Transverse colon (tissue), 4 donors: ENCODE measurements around the gene EFNA5. TPM values are rescaled to one million over a fixed set of nuclear protein-coding genes. Genes with fewer than 3 reads are reported as not detected.

Source experiments
- DNase-seq: peaks from one replicate; pipeline ENCODE4 v3.0.0-alpha.2; 2019
- H3K27ac ChIP-seq, 4 donors: fragments of 200-600 bp; sonication (generic); 2 replicates each; pipeline ENCODE4 v1.5.1; 2016 to 2018; ENCODE audit warnings: inconsistent platforms in 4 of 4
- H3K27me3 ChIP-seq: fragments of 200-600 bp; sonication (generic); 2 replicates; pipeline ENCODE4 v1.5.1; 2017; ENCODE audit warnings: inconsistent platforms
- H3K36me3 ChIP-seq, 4 donors: fragments of 200-600 bp; sonication (generic); 2 replicates each; pipeline ENCODE4 v1.5.1; 2017 to 2019; ENCODE audit warnings: inconsistent platforms in 4 of 4
- H3K4me1 ChIP-seq, 4 donors: fragments of 200-600 bp; sonication (generic); 2 replicates each; pipeline ENCODE4 v1.5.1; 2017 to 2020; ENCODE audit warnings: inconsistent platforms in 4 of 4
- H3K4me3 ChIP-seq, 4 donors: fragments of 200-600 bp; sonication (generic); 1 replicate in 1 of 4; 2 replicates in 3 of 4; pipeline versions ENCODE4 v1.5.1 to v1.6.1; 2017 to 2019; ENCODE audit warnings: inconsistent platforms in 4 of 4
- H3K9me3 ChIP-seq, 2 donors: fragments of 200-600 bp; sonication (generic); 2 replicates each; pipeline ENCODE4 v1.5.1; 2017 to 2019; ENCODE audit warnings: inconsistent platforms in 2 of 2
- CTCF ChIP-seq, 5 experiments: fragments of 200-600 bp in 3 of 5; fragments of 450-650 bp in 2 of 5; sonication (generic) in 3 of 5; IDR thresholded peaks; 1 replicate in 2 of 5; 2 replicates in 3 of 5; pipeline ENCODE4 v1.5.1; 2016 to 2017; ENCODE audit warnings: antibody characterized with exemption in 5 of 5, inconsistent platforms in 3 of 5, mild to moderate bottlenecking in 2 of 5, moderate library complexity in 1 of 5
- EP300 ChIP-seq: sonication (generic); formaldehyde crosslinking; IDR thresholded peaks from one replicate; pipeline ENCODE4 v1.6.1; 2017; ENCODE audit warnings: antibody characterized with exemption, low read depth
- POLR2A ChIP-seq: fragments of 450-650 bp; IDR thresholded peaks from one replicate; pipeline ENCODE4 v1.6.1; 2016; ENCODE audit warnings: antibody characterized with exemption, mild to moderate bottlenecking, moderate library complexity
- POLR2AphosphoS5 ChIP-seq, 3 donors: sonication (generic); formaldehyde crosslinking; IDR thresholded peaks; one replicate each; pipeline ENCODE4 v1.6.1; 2016; ENCODE audit warnings: antibody characterized with exemption in 3 of 3
- WGBS, 2 donors: methylation state at CpG; one replicate each; pipeline ENCODE4 v1.1.5; 2018; ENCODE audit warnings: low coverage in 1 of 2; 5-methylcytosine and 5-hydroxymethylcytosine counted together
- in situ Hi-C, 4 donors: fragments of 200-750 bp; cut with MboI; loops; one replicate each; pipeline versions ENCODE4 v1.15.0 to v1.15.1; 2017; ENCODE audit warnings: low sequenced_read_pairs in 3 of 4, low pct_ligation_motif_present in 1 of 4, low pct_unique_long_range_greater_than_20kb in 1 of 4
- intact Hi-C: fragments of 100-400 bp; cut with DNase I; formaldehyde crosslinking; loops from one replicate; pipeline ENCODE4 v1.15.1; 2023; ENCODE audit warnings: low total_unique reads
- total RNA-seq, 4 donors: library from RNA; depleted of rRNA; stranded (reverse); fragments of >200 nt; gene quantifications; one replicate each; pipeline ENCODE4 v1.1.0, GENCODE V29; 2016

The EFNA5 gene
- total RNA-seq, 4 donors from 2014 or later = 1.5 to 18.2 (median 12.1) TPM

- no peaks in the 10 kb centered on the region for H3K27me3 ChIP-seq
- no peak overlapping the region for H3K4me3 ChIP-seq
- peaks cover 0 to 5% (median 0%) of the 10 kb centered on the region in 4 donors for H3K4me1 ChIP-seq
- no peaks in the 10 kb centered on the region for H3K9me3 ChIP-seq
- no peak for TF ChIP-seq EP300
- no peak for TF ChIP-seq POLR2AphosphoS5 (IDR thresholded peaks at IDR 0.05)
- TF ChIP-seq POLR2A = no peak
- TF ChIP-seq CTCF (IDR thresholded peaks at IDR 0.05) = no peak
- WGBS, 2 donors = 82 to 96% methylated on average over 6 of the region's 6 CpGs
- in situ Hi-C loops (no loop called here), intact Hi-C loops (no loop called here)
- H3K27ac ChIP-seq = no peak overlapping the region
- no peaks in the 10 kb centered on the region for H3K36me3 ChIP-seq
- DNase-seq = no peak
Observed at GRCh38 chr5:107447587-107447986, 223.2 kb downstream of the EFNA5 start.

- H3K4me3 ChIP-seq = no peak overlapping the region
- TF ChIP-seq POLR2A = no peak
- TF ChIP-seq EP300 = no peak
- no peak for TF ChIP-seq POLR2AphosphoS5 (IDR thresholded peaks at IDR 0.05)
- no peak for TF ChIP-seq CTCF (IDR thresholded peaks at IDR 0.05)
- H3K4me1 ChIP-seq = peaks cover 0 to 10% (median 2%) of the 10 kb centered on the region in 4 donors
- in situ Hi-C loops (no loop called here), intact Hi-C loops (no loop called here)
- 84 to 95% methylated on average over 3 of the region's 3 CpGs for WGBS, 2 donors
- H3K36me3 ChIP-seq = no peaks in the 10 kb centered on the region
- no peak for DNase-seq
- no peaks in the 10 kb centered on the region for H3K9me3 ChIP-seq
- H3K27ac ChIP-seq = no peak overlapping the region
- no peaks in the 10 kb centered on the region for H3K27me3 ChIP-seq
Observed at GRCh38 chr5:107446972-107447371, 223.8 kb downstream of the EFNA5 start.

GRCh38 chr5:107444300-107444699 is 226.4 kb downstream of the EFNA5 start:
- no peak overlapping the region for H3K27ac ChIP-seq
- no peak overlapping the region for H3K4me3 ChIP-seq
- intact Hi-C loops (no loop called here), in situ Hi-C loops (no loop called here)
- DNase-seq = no peak
- peaks cover 0 to 10% (median 2%) of the 10 kb centered on the region in 4 donors for H3K4me1 ChIP-seq
- no peaks in the 10 kb centered on the region for H3K36me3 ChIP-seq
- WGBS, 2 donors = 87% methylated on average over 3 of the region's 3 CpGs
- no peaks in the 10 kb centered on the region for H3K27me3 ChIP-seq
- H3K9me3 ChIP-seq = no peaks in the 10 kb centered on the region
- TF ChIP-seq CTCF (IDR thresholded peaks at IDR 0.05) (no peak), POLR2A (no peak), EP300 (no peak), POLR2AphosphoS5 (IDR thresholded peaks at IDR 0.05) (no peak)

GRCh38 chr5:107443897-107444296 is 226.8 kb downstream of the EFNA5 start:
- no peak for DNase-seq
- intact Hi-C loops = no loop called here
- Histone ChIP-seq H3K27me3 (no peaks in the 10 kb centered on the region), H3K4me1 (peaks cover 0 to 10% (median 2%) of the 10 kb centered on the region in 4 donors), H3K27ac (no peak overlapping the region), H3K4me3 (no peak overlapping the region), H3K36me3 (no peaks in the 10 kb centered on the region), H3K9me3 (no peaks in the 10 kb centered on the region)
- TF ChIP-seq EP300 = no peak
- TF ChIP-seq CTCF (IDR thresholded peaks at IDR 0.05) = no peak
- no peak for TF ChIP-seq POLR2A
- TF ChIP-seq POLR2AphosphoS5 (IDR thresholded peaks at IDR 0.05) = no peak
- WGBS, 2 donors = 88 to 91% methylated on average over 3 of the region's 3 CpGs
- in situ Hi-C loops = no loop called here
